LHCN-M2 (cell line): ENCODE data around the gene CTAG1A. TPM values are rescaled to one million over a fixed set of nuclear protein-coding genes. Genes with fewer than 3 reads are reported as not detected.
"Not testable (repeated sequence)": the region's sequence is repeated elsewhere in the genome, so short reads cannot be mapped to it uniquely, and the experiment has no call there.

ENCODE experiments used
- DNase-seq: peaks from one replicate; pipeline ENCODE4 v3.0.0-alpha.2; 2012; ENCODE audit warnings: low read depth
- polyA plus RNA-seq: library from polyadenylated mRNA; unstranded; fragments of >200 nt; gene quantifications from one replicate; pipeline ENCODE4 v1.2.1, GENCODE V29; 2012; ENCODE audit warnings: missing spikeins
- total RNA-seq: library from RNA; depleted of rRNA; stranded (reverse); fragments of >200 nt; gene quantifications from 2 replicates; pipeline ENCODE4 v1.2.3, GENCODE V29; 2014; rRNA removed

CTAG1A gene
- total RNA-seq, result not detected in 2 replicates
- not detected for polyA plus RNA-seq

GRCh38 chrX:154584585-154585183 lies at the start of gene CTAG1A:
Gene CTAG1A (plus strand): TSS chrX:154585133. CDS start chrX:154585207, 74 bp downstream.
- not testable (repeated sequence) for DNase-seq

GRCh38 chrX:154535892-154536291 lies 49.0 kb upstream of the CTAG1A start:
- no peak for DNase-seq

GRCh38 chrX:154539077-154539476 lies 45.9 kb upstream of the CTAG1A start:
- no peak for DNase-seq

GRCh38 chrX:154540365-154540764 lies 44.6 kb upstream of the CTAG1A start:
- DNase-seq, result not testable (repeated sequence)

GRCh38 chrX:154540897-154541535 lies 43.9 kb upstream of the CTAG1A start:
- no peak for DNase-seq

- no peak for DNase-seq
These were observed 43.4 kb upstream of the CTAG1A start for GRCh38 chrX:154541589-154541895.

GRCh38 chrX:154541896-154542722 lies 42.8 kb upstream of the CTAG1A start:
- DNase-seq, result peak; percentile 93

GRCh38 chrX:154542723-154543424 lies 42.1 kb upstream of the CTAG1A start:
- DNase-seq, result no peak

- no peak for DNase-seq
These were observed 39.2 kb upstream of the CTAG1A start for GRCh38 chrX:154545673-154546274.

- DNase-seq, result no peak
These were observed 38.3 kb upstream of the CTAG1A start, which contains the start of gene G6PD for GRCh38 chrX:154546354-154547244. Gene G6PD (minus strand): TSS chrX:154546846. CDS start chrX:154546155, 691 bp downstream.

GRCh38 chrX:154547245-154548027 lies 37.5 kb upstream of the CTAG1A start, which contains the start of gene IKBKG:
Gene IKBKG (plus strand): TSS chrX:154547620. CDS start chrX:154552003, 4,383 bp downstream.
- peak; percentile 83 for DNase-seq

GRCh38 chrX:154548028-154548316 lies 37.0 kb upstream of the CTAG1A start:
- peak; percentile 21 for DNase-seq

GRCh38 chrX:154549766-154550165 lies 35.2 kb upstream of the CTAG1A start:
- no peak for DNase-seq

GRCh38 chrX:154552112-154552806 lies 32.7 kb upstream of the CTAG1A start:
- not testable (repeated sequence) for DNase-seq

- not testable (repeated sequence) for DNase-seq
These were observed 26.8 kb upstream of the CTAG1A start for GRCh38 chrX:154558060-154558690.

GRCh38 chrX:154558896-154559295 lies 26.0 kb upstream of the CTAG1A start:
- not testable (repeated sequence) for DNase-seq

GRCh38 chrX:154560326-154560725 lies 24.6 kb upstream of the CTAG1A start:
- DNase-seq, result not testable (repeated sequence)

GRCh38 chrX:154562295-154562694 lies 22.6 kb upstream of the CTAG1A start:
- DNase-seq, result not testable (repeated sequence)
